ENCODE measurements around the gene WWTR1. TPM values are rescaled to one million over a fixed set of nuclear protein-coding genes. Genes with fewer than 3 reads are reported as not detected.

The WWTR1 gene
- total and polyA plus RNA-seq, 2 of the 8 experiments (the other 6 are each of a cell fraction or from before 2014, with no cell fraction given) = 15.7 to 18.6 TPM

- TF ChIP-seq CBX8 (IDR thresholded peaks at IDR 0.05; ENCODE audit: borderline replicate concordance, low read depth, low read length) (no peak), TBP (IDR thresholded peaks at IDR 0.05; ENCODE audit: low read depth, low read length) (no peak), KDM5A (IDR thresholded peaks at IDR 0.05; ENCODE audit: low read length) (no peak), EZH2 (IDR thresholded peaks at IDR 0.05; ENCODE audit: low read depth, low read length, severe bottlenecking) (no peak), RNF2 (IDR thresholded peaks at IDR 0.05; ENCODE audit: borderline replicate concordance, low read depth, low read length, missing control alignments, poor library complexity, severe bottlenecking) (no peak), MAX (IDR thresholded peaks at IDR 0.05) (no peak), SAP30 (IDR thresholded peaks at IDR 0.05; ENCODE audit: insufficient read depth, insufficient replicate concordance, low read length) (no peak)
Measured at GRCh38 chr3:149571381-149571780, 86.4 kb downstream of the WWTR1 start (continued).
